Left renal cortex interstitium (tissue), 4 donors: ENCODE results near the gene SLC16A12. TPM values are rescaled to one million over a fixed set of nuclear protein-coding genes. Genes with fewer than 3 reads are reported as not detected.
"Not testable (repeated sequence)": the region's sequence is repeated elsewhere in the genome, so short reads cannot be mapped to it uniquely, and the experiment has no call there.

Source experiments
- DNase-seq, 4 donors: peaks; one replicate each; pipeline ENCODE4 v3.0.0-alpha.2; 2013; ENCODE audit warnings: low read depth in 4 of 4, low spot score in 2 of 4, missing footprints in 1 of 4
- polyA plus RNA-seq, 4 donors: library from polyadenylated mRNA; unstranded; fragments of 120-200 nt; gene quantifications; one replicate each; pipeline ENCODE4 v1.2.1, GENCODE V29; 2013; ENCODE audit not compliant: insufficient read length in 4 of 4

Gene SLC16A12
- polyA plus RNA-seq, 4 donors = 27.3 to 35.1 (median 29.6) TPM

DNA sequence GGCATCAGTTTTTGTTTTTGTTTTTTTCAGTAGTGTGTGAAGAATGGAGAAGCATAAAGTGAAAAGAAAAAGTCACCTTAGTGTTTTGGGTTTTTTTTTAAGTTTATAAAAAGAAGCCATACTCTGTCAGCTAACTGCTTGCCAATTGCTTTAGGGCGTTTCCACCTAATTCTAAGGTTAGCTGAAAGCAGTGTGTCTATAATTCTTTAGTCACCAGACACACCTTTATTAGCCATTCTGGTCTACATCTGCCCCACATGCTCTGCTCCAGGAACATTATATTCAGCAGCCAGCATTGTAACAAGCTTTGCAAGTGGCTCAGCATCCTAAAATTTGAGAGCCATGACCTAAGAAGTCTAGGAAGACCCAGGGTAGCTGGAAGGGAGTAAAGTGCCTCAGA, 14.1 kb upstream of the SLC16A12 start:
- DNase-seq = no peak

DNA sequence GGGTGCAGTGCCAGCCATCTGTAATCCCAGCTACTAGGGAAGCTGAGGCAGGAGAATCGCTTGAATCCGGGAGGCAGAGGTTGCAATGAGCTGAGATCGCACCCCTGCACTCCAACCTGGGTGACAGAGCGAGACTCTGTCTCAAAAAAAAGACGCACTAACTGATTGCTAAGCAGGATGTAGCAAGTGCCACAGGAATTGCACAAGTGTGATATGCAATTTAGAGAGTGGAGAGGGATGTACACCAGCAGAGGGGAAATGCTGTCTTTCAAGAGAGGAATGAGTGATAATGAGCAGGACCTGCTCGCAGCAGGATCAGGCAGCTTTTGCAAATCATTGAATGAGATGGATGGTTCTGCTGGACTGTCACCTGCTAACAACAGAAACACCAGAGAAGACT, 13.3 kb upstream of the SLC16A12 start:
- no peak for DNase-seq

DNA sequence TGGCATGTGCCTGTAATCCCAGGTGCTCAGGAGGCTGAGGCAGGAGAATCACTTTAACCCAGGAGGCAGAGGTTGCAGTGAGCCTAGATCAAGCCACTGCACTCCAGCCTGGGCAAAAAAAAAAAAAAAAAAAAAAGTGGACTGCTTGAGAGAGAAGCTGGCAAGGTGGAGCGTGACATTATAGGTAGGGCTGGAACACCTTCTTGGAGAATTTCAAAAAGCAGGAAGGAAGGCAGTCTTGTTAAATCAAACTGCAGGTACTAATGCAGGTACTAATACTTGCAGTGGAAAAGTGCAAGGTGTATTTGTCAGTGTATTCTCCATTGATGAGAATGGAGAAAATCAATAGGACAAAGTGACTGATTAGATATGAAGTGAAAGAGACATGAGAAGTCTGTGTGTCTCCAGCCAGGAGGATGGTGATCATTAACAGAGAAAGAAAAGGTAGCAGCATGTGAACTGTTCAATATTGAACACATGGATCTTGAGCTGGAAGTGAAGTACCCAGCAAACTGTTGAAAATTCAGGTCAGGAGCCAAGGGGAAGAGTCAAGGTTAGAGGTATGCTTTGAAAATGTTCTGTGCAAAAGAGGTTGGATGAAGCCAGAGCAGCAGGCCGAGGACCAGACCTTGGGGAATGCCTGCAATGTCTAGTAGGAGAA, 12.6 kb upstream of the SLC16A12 start:
- DNase-seq = no peak

DNA sequence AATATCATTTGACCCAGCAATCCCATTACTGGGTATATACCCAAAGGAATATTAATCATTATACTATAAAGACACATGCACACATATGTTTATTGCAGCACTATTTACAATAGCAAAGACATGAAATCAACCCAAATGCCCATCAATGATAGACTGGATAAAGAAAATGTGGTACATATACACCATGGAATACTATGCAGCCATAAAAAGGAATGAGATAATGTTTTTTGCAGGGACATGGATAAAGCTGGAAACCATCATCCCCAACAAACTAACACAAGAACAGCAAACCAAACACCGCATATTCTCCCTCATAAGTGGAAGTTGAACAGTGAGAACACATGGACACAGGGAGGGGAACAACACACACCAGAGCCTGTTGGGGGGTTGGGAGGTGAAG, 11.3 kb upstream of the SLC16A12 start:
- DNase-seq = not testable (repeated sequence)

DNA sequence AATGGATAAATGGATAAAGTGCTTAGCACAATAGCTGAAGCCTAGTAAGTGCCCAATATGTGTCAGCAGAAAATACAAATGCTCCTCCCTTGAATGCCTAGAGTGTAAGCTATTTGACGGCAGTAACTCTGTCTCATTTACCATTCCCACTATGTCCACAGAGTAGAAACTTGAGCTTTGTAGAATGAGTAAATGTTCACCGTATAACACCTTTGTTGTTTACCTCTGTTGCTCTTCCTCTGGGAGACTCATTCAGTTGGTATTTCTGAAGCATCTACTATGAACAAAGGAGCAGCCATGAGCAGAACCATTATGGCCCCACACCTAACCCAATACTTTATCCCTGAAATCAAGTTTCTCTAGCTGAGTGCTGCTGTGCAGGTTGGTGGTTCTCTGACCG, 8.4 kb upstream of the SLC16A12 start:
- no peak for DNase-seq

DNA sequence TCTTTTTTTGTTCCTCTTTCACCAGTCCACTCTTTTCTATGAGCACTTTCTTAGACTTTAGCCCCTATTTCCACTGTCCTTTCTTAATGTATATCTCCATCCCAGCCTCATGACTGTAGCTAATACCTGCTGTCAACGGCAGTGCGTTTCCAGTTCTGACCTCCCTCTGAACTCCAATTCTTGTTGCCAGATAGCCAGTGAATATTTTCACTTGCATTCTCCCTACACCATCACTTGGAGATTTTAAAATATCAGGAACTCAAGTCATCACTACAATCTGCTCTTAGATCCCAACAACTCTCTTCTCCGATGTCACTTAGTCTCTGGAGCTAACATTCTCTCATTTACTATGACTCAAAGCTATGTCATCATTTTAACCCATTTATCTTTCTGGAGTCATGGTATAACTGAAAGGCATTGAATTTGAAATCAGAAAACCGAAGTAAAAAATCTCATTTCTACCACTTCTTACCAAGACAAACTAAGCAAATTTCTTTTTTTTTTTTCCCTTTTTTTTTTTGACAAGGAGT, 5.1 kb upstream of the SLC16A12 start:
- no peak for DNase-seq

DNA sequence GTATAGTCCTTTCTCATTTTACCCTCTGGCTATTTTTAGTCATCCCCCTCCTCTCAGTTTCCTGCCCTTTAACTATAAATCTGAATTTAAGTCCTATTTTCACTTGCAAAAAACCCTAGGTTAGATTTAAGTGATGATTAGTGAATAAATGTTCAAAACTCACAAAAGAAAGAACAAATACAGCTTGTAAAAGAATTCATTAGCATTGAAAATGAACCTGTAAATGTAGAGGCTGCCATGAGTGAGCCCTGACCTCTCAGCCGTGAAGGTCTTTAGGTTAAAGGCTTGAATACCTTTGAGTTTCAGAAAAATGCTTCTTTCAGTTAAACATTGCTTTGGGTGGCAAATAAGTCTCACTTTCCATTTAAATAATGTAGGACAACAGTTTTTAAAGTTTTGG, 2.0 kb upstream of the SLC16A12 start:
- no peak for DNase-seq

DNA sequence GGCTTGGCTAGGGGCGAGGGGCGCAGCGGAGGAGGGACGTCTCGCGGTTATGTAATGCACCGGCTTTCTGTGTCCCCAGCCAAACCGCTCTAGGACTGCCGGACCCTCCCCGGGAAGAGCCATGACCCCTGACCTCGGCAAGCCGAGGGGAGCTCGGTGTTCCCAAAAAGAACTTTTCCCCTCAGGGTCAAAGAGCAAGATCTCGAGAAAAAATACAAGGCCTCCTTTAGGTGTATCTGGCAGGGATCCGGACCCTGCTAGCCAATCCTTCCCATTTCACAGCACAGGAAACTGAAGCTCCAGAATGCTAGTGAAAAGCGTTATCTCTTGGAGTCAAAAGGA, 590 bp upstream of the SLC16A12 start:
- no peak for DNase-seq

DNA sequence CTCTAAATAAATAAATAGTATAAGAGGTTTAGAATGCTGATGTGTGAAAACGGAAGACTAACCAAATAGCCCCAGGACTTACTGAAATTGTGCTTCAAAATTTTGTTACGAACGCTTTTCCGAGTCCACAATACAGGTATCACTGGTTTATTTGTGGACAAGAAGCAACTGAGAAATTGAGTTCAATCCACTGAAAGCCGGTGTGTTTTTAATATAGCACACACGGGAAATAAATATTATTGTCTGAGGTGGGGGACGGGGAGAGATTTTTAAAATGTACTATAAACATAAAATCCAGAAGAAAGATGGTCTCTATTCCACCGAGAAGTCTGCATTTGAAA, 598 bp downstream of the SLC16A12 start:
- DNase-seq = peak in 1 of 4 donors; percentile 21

DNA sequence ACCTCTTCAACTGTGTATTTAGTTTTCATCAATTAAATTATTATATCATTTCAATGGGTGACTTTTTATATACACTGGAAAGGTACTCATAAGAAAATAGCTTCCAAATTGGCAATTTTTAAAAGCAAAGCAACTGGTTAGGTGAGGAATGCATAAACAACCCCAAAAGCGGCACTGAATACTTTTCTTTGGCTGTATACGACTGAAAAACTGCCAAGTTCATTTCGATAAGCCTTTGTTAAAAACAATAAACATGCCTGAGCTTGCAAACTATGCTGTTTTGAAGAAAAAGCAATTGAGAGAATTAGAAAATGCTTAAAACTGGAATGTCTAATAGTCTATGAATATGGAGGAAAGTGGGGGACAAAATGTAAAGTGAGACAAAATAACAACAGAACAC, 2.9 kb downstream of the SLC16A12 start:
- DNase-seq = no peak

DNA sequence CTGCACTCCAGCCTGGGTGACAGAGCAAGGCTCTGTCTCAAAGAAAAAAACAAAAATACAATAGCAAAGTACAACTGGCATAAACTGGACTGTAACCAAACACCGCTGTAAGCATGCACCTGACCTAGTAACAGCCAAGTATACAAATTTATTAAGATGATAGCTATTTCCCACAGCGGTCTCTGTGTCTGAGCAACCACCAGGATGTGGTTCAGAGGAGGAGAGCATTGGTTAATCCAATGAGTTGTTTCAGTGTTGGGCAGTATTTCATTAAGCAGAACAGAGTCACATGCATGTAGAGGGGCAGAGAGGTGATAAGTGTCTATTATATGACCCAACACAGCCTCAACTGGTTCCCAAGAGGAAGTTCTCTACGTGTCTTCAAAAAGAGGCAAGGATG, 4.0 kb downstream of the SLC16A12 start:
- DNase-seq = no peak

DNA sequence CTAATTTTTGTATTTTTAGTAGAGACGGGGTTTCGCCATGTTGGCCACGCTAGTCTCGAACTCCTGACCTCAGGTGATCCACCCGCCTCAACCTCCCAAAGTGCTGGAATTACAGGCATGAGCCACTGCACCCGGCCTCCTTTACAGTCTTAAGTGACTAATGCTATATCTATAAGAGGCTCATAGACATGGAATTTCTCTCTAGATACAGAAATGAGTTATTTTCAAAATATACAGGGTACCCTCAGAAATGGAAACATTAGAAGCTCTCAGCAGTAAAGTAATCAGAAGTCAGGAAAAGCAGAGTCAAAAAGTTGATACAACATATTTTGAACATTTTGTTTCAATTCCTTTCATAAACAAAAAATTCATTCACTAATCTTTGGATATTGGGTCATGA, 5.7 kb downstream of the SLC16A12 start:
- DNase-seq = not testable (repeated sequence)

DNA sequence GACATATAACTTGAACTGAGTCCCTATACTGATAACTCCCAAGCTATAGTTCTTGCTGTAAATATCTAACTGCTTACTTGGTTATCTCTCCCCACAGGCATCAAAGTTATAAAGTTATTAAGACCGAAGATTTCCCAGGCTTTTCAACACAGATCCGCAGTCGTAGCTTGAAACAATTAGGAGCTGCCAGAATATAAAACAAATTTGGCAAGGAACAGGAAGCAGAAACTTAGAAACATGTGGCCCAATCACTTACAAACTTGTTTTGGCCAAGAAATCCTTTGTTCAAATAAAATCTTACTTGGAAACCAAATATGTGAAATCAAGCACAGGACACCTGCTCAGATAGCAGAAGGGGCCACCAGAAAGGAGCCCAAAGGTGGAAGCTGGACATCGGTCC, 9.0 kb downstream of the SLC16A12 start:
- DNase-seq = no peak

DNA sequence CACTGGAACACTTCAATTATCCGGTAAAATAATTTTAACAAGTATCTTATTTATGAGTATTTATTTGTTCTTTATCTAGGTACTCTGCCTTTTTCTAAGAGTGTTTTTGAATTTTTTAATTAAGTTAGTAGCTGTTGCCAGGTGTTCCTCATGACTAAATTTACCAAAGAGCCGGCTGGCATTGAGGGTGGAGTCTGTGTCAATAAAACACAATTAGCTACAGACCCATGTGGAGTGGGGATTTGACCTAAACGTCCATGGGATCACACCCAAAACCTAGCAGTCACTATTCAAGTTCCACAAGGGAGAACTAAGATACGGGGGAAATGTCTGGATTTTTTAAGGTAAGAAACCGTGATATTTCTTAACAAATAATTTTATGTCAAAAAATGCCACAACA, 9.8 kb downstream of the SLC16A12 start:
- DNase-seq = no peak

DNA sequence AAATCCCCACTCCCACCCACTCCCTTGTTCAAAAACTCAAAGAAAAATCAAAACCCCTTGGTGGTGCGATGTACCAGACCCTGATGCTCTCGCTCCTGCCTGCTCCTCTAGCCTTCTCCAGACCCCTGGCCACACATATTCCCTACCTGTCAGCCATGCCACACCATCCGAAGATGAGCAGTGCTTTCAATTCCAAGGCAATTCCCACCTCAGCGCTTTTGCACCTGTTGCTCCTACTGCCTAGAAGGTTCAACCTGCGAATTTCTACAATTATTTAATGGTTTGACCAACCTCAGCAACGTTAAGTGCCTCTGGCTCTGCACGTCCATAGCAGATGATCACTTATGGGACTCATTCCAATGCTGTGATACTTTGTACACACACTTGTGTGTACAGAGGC, 11.1 kb downstream of the SLC16A12 start:
- no peak for DNase-seq

DNA sequence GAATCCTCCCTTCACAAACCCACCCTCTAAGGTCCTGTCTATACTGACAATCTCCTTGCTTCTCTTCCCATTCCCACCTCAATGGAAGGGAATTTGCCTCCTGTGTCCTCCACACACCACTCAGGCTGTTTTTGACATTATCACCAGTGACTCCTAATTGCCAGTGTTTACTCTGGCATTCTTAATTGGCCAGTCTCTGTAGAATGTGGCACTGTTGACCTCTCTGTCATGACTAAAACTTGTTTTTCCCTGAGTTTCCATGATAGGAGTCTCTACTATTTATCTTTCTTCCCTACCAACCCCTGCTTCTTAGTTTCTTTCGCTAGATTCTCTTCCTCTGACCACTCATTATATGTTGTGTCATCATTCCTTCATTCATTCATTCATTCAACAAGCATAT, 12.1 kb downstream of the SLC16A12 start:
- no peak for DNase-seq

DNA sequence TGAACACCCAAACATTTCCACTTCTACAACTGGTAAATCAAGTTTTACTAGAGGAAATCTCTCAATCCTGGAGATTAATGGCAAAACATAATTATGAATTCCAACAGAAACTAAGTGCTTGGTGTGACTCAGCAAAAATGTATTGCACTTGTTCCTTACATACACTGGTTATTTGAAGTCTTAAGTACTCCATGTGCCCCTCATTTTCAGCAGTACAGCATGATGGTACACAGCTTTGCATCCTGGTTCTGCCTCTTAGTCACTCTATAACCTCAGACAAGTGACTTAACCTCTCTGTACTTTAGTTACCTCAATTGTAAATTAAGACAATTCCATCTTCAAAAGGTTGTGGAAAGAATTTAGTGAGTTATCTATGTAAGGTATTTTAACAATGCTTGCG, 12.9 kb downstream of the SLC16A12 start:
- DNase-seq = no peak

DNA sequence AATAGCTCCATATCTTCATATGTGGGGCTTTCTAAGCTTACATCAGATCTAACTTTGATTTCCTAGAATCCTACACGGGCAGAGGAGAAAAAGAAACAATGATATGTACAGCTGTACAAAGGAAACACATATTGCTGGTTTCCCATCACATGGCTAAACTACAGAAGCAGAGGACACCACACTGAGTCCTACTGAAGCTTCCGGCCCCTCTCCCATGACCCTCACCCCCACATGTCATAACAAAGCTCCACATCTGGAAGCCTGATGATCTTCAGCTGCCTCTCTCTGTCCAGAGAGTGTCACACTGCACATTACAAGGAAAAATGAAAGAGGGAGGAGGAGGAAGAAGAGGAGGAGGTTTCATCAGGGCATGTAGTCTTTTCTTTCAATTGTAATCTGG, 14.0 kb downstream of the SLC16A12 start:
- no peak for DNase-seq

DNA sequence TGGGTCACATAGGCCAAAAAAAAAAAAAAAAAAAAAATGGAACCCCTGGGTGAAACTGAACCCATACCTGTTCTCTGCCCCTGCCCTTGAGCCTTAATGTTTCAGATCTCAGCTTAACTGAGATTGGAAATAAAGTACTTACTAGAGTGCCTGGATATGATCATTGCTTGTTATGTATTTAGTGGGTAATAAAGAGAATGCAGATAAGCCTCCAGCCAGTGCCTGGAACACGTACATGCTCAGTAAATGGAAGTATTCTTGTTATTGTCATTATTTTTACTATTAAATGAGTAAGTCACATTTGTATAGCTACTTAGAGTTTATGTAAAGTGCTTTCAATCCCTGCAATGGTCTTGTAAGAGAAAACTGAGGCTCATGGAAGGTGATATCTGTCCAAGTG, 14.7 kb downstream of the SLC16A12 start:
- DNase-seq = no peak

DNA sequence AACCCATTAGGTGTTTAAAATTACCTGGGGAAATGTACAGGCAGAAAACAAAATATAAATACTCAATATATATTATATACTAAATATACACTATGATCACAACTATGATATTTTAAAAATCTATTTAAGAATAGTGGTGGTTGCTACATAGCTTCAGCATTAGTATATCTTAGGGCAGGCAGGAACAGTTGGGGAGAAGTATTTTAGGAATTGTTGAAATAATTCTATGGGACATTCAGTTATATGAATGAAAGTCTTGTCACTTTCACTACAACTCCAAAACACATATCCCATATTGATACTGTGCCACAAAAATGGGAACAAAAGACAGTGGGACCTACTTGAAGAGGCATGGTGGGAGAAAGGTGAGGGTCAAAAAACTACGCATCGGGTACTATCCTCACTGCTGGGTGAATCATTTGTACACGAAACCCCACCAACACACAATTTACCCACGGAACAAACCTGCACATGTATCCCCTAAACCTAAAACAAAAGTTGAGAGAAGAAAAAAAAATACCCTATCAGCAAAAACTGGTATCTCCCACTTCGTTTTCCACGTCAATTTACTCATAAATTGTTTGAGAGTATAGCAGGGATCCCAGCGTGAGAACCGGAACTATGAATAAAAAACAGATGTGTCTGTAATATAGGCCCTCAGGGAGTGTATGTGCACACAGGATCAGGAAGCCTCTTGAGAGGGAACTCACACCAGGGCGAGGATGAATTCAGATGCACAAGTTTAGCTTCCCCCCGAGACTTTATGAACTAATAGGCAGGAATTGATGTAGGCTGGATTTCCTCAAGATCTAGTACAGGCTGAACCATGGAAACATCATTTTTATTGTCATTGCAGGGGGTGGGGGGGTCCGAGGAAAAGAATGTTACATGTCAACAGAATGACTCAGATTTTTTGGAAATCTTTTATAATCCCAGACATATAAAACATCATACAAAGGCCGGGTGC, 16.2 kb downstream of the SLC16A12 start:
- DNase-seq = no peak

DNA sequence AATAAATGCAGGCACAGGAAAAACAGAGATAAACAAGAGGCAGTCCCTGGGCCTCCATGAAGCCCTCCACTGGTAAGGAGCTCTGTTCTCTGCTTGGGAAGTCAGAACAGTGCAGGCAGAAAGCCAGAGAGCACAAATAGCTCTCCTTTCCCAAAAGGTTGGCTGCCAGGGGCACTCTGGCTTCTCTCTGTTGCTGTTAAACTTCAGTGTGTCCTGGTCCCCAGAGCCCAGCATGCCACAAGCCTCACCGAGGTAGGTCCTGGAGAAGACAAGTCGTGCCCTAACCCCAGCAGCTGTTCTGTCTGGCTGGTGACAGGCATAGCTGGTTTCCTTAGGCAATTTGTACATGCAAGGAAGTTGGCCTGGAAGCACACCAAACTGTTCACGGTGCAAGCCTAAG, 17.3 kb downstream of the SLC16A12 start:
- DNase-seq = no peak
